HG03139 (cell line): ENCODE results near the gene LPAR5.
A peak's percentile ranks its signal among the peaks of the same experiment; 100 is the strongest.

ENCODE experiments used
- ATAC-seq: cut with Tn5 transposase; IDR thresholded peaks from one replicate; pipeline ENCODE4 v1.9.1; 2021; ENCODE audit not compliant: unreplicated experiment

Gene LPAR5

GRCh38 chr12:6639151-6639801, 3.5 kb upstream of the LPAR5 start:
- no peak for ATAC-seq

- no peak for ATAC-seq
Measured at GRCh38 chr12:6638305-6638704, 2.5 kb upstream of the LPAR5 start.

GRCh38 chr12:6635375-6635855, 344 bp downstream of the LPAR5 start:
- ATAC-seq, result peak; percentile 34

GRCh38 chr12:6632026-6632983, 3.5 kb downstream of the LPAR5 start:
- peak; percentile 61 for ATAC-seq

- ATAC-seq, result no peak
Measured at GRCh38 chr12:6631549-6631961, 4.2 kb downstream of the LPAR5 start.

GRCh38 chr12:6630736-6631135, 5.0 kb downstream of the LPAR5 start:
- ATAC-seq, result no peak

GRCh38 chr12:6627616-6628015, 8.1 kb downstream of the LPAR5 start:
- ATAC-seq, result no peak

GRCh38 chr12:6626654-6627283, 9.0 kb downstream of the LPAR5 start:
- no peak for ATAC-seq

GRCh38 chr12:6620885-6621274, 14.9 kb downstream of the LPAR5 start:
- no peak for ATAC-seq

GRCh38 chr12:6620137-6620884, 15.4 kb downstream of the LPAR5 start:
- no peak for ATAC-seq

GRCh38 chr12:6618483-6619225, 17.1 kb downstream of the LPAR5 start:
- ATAC-seq, result no peak

- ATAC-seq, result no peak
Measured at GRCh38 chr12:6615802-6616201, 20.0 kb downstream of the LPAR5 start.

- ATAC-seq, result no peak
Measured at GRCh38 chr12:6614513-6615172, 21.1 kb downstream of the LPAR5 start.

GRCh38 chr12:6613776-6614512, 21.8 kb downstream of the LPAR5 start:
- ATAC-seq, result no peak

- ATAC-seq, result no peak
Measured at GRCh38 chr12:6613015-6613775, 22.6 kb downstream of the LPAR5 start.

GRCh38 chr12:6612652-6613014, 23.1 kb downstream of the LPAR5 start:
- no peak for ATAC-seq

- no peak for ATAC-seq
Measured at GRCh38 chr12:6612247-6612646, 23.5 kb downstream of the LPAR5 start.

GRCh38 chr12:6608592-6609281, 27.0 kb downstream of the LPAR5 start:
- ATAC-seq, result no peak
